Measurements from ENCODE around the gene P2RY13.

DNA sequence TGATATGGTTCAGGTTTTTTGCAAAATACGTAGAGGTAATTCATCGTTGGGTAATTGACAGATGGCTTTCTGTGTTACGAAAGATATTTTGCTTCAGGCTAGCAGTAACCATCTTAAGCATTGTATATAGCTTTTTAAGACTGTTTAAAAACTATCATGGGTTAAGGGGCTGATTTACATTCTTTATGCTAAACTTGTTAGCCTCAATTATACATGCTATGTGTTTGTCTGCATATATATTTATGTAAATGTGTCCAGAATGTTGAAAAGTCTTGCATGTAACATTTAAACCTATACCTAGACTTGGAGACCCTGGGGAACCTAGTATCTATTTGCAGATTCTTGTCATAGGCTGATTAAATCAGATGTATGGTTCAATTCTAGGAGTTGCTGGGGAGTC, 39.9 kb downstream of the P2RY13 start:
- TF ChIP-seq, protein P1, sequence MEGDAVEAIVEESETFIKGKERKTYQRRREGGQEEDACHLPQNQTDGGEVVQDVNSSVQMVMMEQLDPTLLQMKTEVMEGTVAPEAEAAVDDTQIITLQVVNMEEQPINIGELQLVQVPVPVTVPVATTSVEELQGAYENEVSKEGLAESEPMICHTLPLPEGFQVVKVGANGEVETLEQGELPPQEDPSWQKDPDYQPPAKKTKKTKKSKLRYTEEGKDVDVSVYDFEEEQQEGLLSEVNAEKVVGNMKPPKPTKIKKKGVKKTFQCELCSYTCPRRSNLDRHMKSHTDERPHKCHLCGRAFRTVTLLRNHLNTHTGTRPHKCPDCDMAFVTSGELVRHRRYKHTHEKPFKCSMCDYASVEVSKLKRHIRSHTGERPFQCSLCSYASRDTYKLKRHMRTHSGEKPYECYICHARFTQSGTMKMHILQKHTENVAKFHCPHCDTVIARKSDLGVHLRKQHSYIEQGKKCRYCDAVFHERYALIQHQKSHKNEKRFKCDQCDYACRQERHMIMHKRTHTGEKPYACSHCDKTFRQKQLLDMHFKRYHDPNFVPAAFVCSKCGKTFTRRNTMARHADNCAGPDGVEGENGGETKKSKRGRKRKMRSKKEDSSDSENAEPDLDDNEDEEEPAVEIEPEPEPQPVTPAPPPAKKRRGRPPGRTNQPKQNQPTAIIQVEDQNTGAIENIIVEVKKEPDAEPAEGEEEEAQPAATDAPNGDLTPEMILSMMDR (conservative IDR thresholded peaks at IDR 0.05), result no peak
- TF ChIP-seq ZFX (IDR thresholded peaks at IDR 0.05), result no peak
